ENCODE measurements around the gene USP37. TPM values are rescaled to one million over a fixed set of nuclear protein-coding genes. Genes with fewer than 3 reads are reported as not detected.

Gene USP37
- total RNA-seq, 1 experiment from 2014 or later: 11.6 TPM

- POLR2A ChIA-PET (ENCODE audit: unreplicated experiment): no interaction called here
- CTCF ChIA-PET: no interaction called here
Measured at GRCh38 chr2:218547978-218548377, 20.2 kb downstream of the USP37 start.

GRCh38 chr2:218547511-218547910 lies 20.6 kb downstream of the USP37 start:
- CTCF ChIA-PET: interaction anchor here (0.6 kb wide), 1 partner anchor 100 kb away, joined by 9 read pairs; no protein-coding TSS in a partner anchor
- Histone ChIP-seq H2AFZ (ENCODE audit: low read length) (no peak overlapping the region), H3K9me3 (ENCODE audit: low read length) (no peaks in the 10 kb centered on the region), H3K9ac (ENCODE audit: low read length) (no peak overlapping the region), H3K27me3 (ENCODE audit: low read length) (no peaks in the 10 kb centered on the region), H3F3A (ENCODE audit: low read length, unreplicated experiment) (no peaks in the 10 kb centered on the region), H3K4me2 (ENCODE audit: low read length) (no peak overlapping the region), H4K20me1 (ENCODE audit: low read length) (no peaks in the 10 kb centered on the region), H3K79me2 (ENCODE audit: low read length) (no peaks in the 10 kb centered on the region), H3K36me3 (ENCODE audit: low read depth, low read length) (peaks cover 41% of the 10 kb centered on the region), H3K27ac (ENCODE audit: low read length) (no peak overlapping the region), H3K4me1 (ENCODE audit: insufficient read depth, low read length) (no peaks in the 10 kb centered on the region), H3K9me2 (replicated peaks; ENCODE audit: low read length) (no peaks in the 10 kb centered on the region), H3K4me3 (ENCODE audit: low read length) (no peak overlapping the region)
- no peak for ATAC-seq
- no TSS peak for BruUV-seq (replicated peaks)
- TF ChIP-seq CTCF (conservative IDR thresholded peaks at IDR 0.05; ENCODE audit: low read depth, low read length) (no peak), EZH2 (IDR thresholded peaks at IDR 0.05; ENCODE audit: low read length, unreplicated experiment) (no peak), EZH2phosphoT487 (IDR thresholded peaks at IDR 0.05; ENCODE audit: borderline replicate concordance, low read length) (no peak)
- POLR2A ChIA-PET (ENCODE audit: unreplicated experiment): no interaction called here
- intact Hi-C loops (cut with micrococcal nuclease): loop anchor here (2.0 kb wide), 1 partner anchor 35 kb away; no protein-coding TSS in a partner anchor
- DNase-seq: no peak

More at GRCh38 chr2:218547978-218548377, 20.2 kb downstream of the USP37 start:
- Histone ChIP-seq H3K36me3 (ENCODE audit: low read depth, low read length) (peaks cover 37% of the 10 kb centered on the region), H3K27ac (ENCODE audit: low read length) (no peak overlapping the region), H3K4me1 (ENCODE audit: insufficient read depth, low read length) (no peaks in the 10 kb centered on the region), H3K79me2 (ENCODE audit: low read length) (no peaks in the 10 kb centered on the region), H3K9me3 (ENCODE audit: low read length) (no peaks in the 10 kb centered on the region), H2AFZ (ENCODE audit: low read length) (no peak overlapping the region), H3K27me3 (ENCODE audit: low read length) (no peaks in the 10 kb centered on the region), H3K9ac (ENCODE audit: low read length) (no peak overlapping the region), H3K9me2 (replicated peaks; ENCODE audit: low read length) (no peaks in the 10 kb centered on the region), H3F3A (ENCODE audit: low read length, unreplicated experiment) (no peaks in the 10 kb centered on the region), H4K20me1 (ENCODE audit: low read length) (no peaks in the 10 kb centered on the region), H3K4me3 (ENCODE audit: low read length) (no peak overlapping the region), H3K4me2 (ENCODE audit: low read length) (no peak overlapping the region)
- TF ChIP-seq CTCF (conservative IDR thresholded peaks at IDR 0.05; ENCODE audit: low read depth, low read length) (no peak), EZH2 (IDR thresholded peaks at IDR 0.05; ENCODE audit: low read length, unreplicated experiment) (no peak), EZH2phosphoT487 (IDR thresholded peaks at IDR 0.05; ENCODE audit: borderline replicate concordance, low read length) (no peak)
- ATAC-seq: no peak
- no TSS peak for BruUV-seq (replicated peaks)
- no peak for DNase-seq
- intact Hi-C loops (cut with micrococcal nuclease): loop anchor here (2.0 kb wide), 1 partner anchor 35 kb away; no protein-coding TSS in a partner anchor

- intact Hi-C loops (cut with micrococcal nuclease): loop anchor here (2.0 kb wide), 1 partner anchor 37 kb away; no protein-coding TSS in a partner anchor
- TF ChIP-seq EZH2phosphoT487 (IDR thresholded peaks at IDR 0.05; ENCODE audit: borderline replicate concordance, low read length): no peak
- TF ChIP-seq CTCF (conservative IDR thresholded peaks at IDR 0.05; ENCODE audit: low read depth, low read length): no peak
- no peak for TF ChIP-seq EZH2 (IDR thresholded peaks at IDR 0.05; ENCODE audit: low read length, unreplicated experiment)
- ATAC-seq: peak; percentile 81
- no peaks in the 10 kb centered on the region for H3K4me1 ChIP-seq (ENCODE audit: insufficient read depth, low read length)
- H3K4me3 ChIP-seq (ENCODE audit: low read length): no peak overlapping the region
- DNase-seq: no peak
- H3K27ac ChIP-seq (ENCODE audit: low read length): no peak overlapping the region
- H3K9me2 ChIP-seq (replicated peaks; ENCODE audit: low read length): no peaks in the 10 kb centered on the region
- no peak overlapping the region for H2AFZ ChIP-seq (ENCODE audit: low read length)
- BruUV-seq (replicated peaks): no TSS peak
- H3K36me3 ChIP-seq (ENCODE audit: low read depth, low read length): peaks cover 40% of the 10 kb centered on the region
- no peaks in the 10 kb centered on the region for H3K9me3 ChIP-seq (ENCODE audit: low read length)
- no peaks in the 10 kb centered on the region for H3F3A ChIP-seq (ENCODE audit: low read length, unreplicated experiment)
- H3K9ac ChIP-seq (ENCODE audit: low read length): no peak overlapping the region
- H3K4me2 ChIP-seq (ENCODE audit: low read length): no peak overlapping the region
- ChIA-PET CTCF (no interaction called here), POLR2A (ENCODE audit: unreplicated experiment) (no interaction called here)
- H3K27me3 ChIP-seq (ENCODE audit: low read length): no peaks in the 10 kb centered on the region
- no peaks in the 10 kb centered on the region for H3K79me2 ChIP-seq (ENCODE audit: low read length)
- H4K20me1 ChIP-seq (ENCODE audit: low read length): no peaks in the 10 kb centered on the region
Measured at GRCh38 chr2:218546012-218546411, 22.1 kb downstream of the USP37 start.
